Activated CD4-positive, alpha-beta T cell treated with anti-CD3 and anti-CD28 coated beads, Interleukin-2, amount 50 U/mL, for 48 hours (primary cell): Measurements from ENCODE around the gene KLK6.
"Not testable (repeated sequence)": the region's sequence is repeated elsewhere in the genome, so short reads cannot be mapped to it uniquely, and the experiment has no call there.

Experiments used
- DNase-seq, 2 experiments: peaks; one replicate each; pipeline ENCODE4 v3.0.0-alpha.2; 2020

Gene KLK6

DNA sequence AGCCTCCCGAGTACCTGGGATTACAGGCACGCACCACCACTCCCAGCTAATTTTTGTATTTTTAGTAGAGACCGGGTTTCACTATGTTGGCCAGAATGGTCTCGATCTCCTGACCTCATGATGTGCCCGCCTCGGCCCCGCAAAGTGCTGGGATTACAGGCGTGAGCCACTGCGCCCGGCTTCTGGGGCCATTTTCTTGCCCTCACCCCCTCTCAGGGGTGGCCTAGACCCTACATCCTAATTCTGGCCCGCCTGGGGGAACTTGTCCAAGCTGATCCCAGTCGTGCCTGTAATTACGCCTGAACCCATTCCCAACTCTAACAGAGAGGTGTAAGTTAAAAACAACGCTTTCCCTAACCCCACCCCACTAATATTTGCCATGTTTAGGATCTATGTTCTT, 15.0 kb upstream of the KLK6 start:
- DNase-seq: not testable (repeated sequence)

DNA sequence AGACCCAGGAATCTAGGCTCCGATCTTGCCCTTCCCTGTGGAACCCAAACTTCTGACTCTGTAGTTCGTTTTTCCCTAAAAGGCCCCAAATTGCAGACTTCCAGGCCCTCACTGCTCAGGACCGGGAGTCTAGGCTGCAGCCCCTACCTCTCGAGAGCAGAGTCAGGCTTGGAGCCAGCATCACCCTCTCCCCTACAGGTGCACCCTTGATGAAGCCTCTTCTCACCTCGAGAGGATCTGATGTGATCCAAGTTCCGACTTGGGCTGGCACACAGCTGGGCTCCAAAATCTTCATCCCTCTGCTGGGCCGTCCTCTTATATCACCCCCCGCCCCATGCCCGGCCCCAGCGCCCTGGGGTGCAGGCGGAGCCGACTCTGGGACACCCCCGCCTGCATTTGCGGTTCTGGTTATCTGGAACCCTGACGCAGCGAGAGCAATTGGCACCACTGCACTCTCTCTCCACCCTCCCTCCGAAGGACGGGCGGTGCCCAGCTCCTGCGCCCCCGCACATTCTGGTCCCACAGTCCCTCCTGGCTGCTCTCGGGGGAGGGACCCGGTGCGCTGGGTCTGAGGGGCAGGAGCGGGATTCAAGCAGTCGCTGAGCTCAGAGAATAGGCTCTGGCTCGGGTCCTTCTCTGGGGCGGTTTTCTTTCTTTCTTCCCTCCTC, 14.4 kb upstream of the KLK6 start, which contains the start of gene KLK7:
KLK7 (minus strand) TSS at position 293 of the 668 bp plus-strand sequence. CDS start 1,518 bp downstream, outside the sequence.
- DNase-seq: no peak

DNA sequence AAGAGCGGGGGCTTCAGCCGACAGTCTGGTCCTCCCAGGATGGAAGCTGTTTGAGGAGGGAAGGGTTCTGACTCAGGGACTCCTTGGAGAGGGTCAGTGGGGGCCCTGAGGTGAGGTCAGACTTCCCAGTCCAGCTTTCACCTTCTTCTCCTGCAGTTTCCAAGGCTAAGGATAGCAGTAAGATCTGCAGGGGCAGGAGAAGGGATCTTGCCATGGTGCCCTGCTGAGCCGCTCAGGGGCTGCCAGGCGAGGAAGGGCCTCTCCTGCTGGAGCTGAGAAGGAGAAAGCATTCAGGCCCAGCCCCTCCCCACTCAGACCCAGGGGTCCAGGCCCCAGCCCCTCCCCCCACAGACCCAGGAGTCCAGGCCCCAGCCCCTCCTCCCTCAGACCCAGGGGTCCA, 12.8 kb upstream of the KLK6 start:
- DNase-seq: no peak

DNA sequence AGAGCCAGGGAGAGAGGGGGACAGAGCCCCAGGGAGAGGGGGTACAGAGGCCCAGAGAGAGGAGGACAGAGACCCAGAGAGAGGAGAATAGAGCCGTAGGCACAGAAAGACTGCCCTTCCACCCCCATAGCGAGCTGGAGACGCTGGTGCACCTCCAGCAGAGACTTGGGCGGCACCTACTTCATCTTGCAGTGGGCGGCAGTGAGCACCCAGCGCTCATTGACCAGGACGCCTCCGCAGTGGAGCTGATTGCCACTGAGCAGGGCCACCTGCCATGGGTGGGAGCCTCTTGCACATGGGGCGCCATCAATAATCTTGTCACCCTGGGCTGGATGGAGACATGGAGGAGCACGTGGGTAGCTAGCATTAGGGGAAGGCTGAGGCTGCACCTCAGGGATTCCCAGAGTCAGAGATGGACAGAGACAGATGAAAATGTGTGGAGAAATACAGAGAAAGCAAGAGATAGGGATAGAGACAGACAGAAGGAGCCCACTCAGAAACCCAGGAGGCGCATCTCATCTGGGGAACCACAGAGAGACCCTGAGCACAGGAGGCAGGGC, 12.3 kb upstream of the KLK6 start:
- no peak for DNase-seq

DNA sequence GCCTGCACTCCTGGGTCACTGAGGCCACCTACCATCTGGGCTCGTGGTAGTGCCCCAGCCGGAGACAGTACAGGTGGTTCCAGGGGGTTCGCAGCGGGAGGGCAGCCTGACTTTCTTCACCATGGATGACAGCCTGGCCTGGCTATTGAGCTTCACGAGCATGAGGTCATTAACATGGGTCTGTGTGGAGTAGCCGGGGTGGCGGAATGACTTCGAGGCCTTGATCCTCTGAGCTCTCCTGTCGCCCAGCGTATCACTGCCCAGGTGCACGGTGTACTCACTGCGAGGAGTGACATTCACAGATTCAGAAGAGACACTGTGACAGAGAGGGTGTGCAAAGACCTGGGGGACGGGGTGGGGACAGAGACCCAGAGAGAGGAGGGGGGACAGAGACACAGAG, 10.8 kb upstream of the KLK6 start:
- DNase-seq: no peak

DNA sequence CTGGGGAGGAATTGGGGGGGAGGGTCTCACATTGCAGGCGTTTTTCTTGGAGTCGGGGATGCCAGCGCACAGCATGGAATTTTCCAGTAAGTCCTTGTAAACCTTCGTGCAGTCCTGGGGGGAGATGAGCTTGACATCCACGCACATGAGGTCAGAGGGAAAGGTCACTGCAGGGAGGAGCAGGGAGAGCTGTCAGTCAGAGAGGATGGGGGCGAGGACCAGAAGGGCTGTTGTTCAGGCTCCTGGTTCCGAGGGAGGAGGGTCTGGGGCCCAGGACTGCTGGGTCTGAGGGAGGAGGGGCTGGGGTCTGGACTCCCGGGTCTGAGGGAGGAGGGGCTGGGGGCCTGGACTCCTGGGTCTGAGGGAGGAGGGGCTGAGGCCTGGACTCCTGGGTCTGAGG, 10.4 kb upstream of the KLK6 start:
- DNase-seq: no peak

DNA sequence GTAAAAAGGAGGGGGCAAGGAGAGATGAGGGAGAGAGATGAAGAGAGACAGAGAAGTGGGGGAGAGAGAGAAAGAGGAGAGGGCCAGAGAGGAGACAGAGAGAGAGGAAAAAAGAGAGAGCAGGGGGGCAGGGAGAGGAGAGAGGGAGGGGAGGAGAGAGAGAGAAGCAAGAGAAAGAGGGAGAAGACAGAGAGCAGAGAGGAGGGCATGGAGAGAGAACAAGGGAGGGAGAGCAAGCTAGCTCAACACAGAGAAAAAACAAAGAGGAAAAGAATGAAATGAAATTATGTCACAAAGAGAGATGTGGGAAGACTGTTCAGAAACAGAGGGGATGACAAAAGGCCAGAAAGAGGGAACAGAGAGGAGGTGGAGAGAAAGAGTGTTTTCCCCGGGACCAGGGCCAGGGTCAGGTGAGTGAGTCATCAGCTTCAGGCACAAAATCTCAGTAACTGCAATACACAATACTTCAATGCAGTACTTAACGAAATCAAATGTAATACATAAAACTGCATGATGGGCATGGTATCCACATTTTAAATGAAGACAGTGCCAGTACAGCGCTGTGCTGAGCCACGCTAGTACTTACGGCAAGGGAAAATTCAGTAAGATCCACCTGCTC, 9.5 kb upstream of the KLK6 start:
- no peak for DNase-seq

DNA sequence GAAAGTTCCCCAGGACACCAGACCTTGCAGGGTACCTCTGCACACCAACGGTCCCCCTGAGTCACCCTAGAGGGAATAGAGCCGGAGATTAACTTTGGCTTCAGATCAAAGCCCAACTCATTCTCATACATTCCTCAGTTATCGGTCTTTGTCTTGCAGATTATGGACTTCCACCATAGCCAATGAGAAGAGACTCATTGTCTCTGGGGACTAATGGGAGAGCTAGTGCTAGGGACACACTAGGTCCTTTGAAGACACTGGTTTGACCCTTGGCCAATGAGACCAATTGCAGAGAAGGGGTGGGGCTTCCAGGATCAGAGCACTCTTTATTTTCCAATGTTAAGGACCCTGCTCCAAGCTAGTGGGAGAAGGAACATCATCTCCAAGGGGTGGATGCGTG, 8.2 kb upstream of the KLK6 start:
- no peak for DNase-seq

DNA sequence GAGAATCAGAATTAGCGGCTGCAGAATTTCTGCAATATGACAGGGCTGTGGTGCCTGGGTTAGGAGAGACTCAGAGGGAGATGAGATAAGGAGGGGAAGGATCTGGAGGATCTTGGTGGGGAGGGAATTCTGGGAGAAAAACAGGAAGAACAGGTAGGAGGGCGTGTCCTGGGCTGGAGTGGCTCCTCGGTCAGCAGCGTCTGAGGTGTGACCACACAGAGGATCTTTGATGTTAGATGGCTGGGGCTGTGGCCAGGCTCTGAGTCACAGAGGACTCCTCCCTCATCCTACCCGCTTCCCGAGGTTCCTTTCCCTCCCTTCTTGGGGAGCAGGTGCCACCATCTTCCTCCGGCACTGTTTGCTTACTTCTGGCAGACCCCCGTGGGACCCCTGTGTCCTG, 6.4 kb upstream of the KLK6 start:
- DNase-seq: no peak

DNA sequence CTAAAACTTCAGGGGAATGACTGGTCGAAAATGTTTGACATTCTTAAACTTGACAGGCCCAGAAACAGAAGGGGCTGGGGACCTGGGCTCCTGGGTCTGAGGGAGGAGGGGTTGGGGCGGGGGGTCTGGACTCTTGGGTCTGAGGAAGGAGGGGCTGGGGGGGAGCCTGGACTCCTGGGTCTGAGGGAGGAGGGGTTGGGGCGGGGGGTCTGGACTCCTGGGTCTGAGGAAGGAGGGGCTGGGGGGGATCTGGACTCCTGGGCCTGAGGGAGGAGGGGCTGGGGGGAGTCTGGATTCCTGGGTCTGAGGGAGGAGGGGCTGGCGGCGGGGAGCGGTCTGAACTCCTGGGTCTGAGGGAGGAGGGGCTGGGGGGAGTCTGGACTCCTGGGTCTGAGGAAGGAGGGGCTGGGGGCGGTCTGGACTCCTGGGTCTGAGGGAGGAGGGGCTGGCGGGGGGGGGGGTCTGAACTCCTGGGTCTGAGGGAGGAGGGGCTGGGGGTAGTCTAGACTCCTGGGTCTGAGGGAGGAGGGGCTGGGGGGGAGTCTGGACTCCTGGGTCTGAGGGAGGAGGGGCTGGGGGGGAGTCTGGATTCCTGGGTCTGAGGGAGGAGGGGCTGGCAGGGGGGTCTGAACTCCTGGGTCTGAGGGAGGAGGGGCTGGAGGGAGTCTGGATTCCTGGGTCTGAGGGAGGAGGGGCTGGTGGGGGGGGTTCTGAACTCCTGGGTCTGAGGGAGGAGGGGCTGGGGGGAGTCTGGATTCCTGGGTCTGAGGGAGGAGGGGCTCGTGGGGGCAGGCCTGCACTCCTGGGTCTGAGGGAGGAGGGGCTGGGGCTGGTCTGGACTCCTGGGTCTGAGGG, 5.5 kb upstream of the KLK6 start:
- no peak for DNase-seq

DNA sequence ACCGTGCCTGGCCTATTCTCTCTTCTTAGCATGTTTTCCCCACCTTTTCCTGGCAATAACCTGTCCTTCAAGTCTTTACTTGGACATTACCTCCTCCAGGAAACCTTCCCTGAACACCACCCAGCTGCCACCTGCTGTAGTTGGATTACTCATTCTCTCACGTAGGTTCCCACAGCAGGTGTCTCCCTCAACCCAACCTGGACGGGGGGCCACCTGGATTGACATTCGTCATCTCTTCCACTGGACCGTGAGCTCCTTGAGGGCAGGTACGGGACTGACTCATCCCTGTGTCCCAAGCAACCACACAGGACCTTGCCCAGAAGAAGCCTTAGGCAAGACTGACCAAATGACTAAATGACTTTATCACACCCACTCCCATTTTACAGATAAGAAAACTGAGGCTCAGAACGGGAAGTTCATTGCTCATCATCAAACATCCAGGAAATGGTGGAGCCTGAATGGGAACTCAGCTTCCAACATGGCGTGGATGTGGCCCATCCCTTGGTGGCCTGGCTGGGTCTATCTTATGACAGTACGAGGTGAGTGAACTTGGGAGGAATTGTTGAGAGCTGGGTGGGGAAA, 3.5 kb upstream of the KLK6 start:
- no peak for DNase-seq

DNA sequence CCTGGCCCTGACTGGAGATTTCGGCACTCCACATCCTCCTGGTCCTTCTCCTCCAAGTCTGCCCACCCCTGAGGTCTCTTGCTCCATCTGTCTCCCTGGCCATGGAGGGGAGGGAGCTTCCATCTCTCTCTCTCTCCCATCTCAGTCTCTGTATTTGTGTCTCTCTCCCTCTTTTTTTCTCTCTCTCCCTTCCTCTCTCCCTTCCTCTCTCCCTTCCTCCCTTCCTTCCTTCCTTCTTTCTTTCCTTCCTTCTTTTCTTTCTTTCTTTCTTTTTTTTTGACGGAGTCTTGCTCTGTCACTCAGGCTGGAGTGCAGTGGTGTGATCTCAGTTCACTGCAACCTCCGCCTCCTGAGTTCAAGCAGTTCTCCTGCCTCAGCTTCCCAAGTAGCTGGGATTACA, 419 bp upstream of the KLK6 start:
- DNase-seq: not testable (repeated sequence)

DNA sequence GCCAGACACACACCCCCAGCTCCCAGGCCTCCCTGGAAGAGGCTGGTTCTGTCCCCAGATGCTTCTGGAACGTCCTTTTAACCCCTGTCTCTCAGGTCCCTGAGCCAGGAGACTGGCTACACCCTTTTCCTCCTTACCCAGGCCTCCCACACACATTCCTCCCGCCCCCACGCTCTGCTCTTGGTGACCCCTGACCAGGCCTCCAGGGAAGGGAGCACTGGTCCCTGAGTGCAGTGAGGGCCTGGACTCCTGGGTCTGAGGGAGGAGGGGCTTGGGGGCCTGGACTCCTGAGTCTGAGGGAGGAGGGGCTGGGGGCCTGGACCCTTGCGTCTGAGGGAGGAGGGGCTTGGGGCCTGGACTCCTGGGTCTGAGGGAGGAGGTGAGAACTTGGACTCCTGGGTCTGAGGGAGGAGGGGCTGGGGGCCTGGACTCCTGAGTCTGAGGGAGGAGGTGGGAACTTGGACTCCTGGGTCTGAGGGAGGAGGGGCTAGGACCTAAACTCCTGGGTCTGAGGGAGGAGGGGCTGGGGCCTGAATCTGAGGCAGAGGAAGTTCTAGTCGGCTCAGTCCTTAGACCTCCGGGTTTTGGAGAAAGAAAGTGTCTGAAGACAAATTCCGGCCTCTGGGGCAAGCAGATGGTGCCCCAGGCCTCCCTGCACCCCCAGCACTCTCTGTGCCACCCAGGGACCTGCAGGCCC, 527 bp downstream of the KLK6 start:
- no peak for DNase-seq

DNA sequence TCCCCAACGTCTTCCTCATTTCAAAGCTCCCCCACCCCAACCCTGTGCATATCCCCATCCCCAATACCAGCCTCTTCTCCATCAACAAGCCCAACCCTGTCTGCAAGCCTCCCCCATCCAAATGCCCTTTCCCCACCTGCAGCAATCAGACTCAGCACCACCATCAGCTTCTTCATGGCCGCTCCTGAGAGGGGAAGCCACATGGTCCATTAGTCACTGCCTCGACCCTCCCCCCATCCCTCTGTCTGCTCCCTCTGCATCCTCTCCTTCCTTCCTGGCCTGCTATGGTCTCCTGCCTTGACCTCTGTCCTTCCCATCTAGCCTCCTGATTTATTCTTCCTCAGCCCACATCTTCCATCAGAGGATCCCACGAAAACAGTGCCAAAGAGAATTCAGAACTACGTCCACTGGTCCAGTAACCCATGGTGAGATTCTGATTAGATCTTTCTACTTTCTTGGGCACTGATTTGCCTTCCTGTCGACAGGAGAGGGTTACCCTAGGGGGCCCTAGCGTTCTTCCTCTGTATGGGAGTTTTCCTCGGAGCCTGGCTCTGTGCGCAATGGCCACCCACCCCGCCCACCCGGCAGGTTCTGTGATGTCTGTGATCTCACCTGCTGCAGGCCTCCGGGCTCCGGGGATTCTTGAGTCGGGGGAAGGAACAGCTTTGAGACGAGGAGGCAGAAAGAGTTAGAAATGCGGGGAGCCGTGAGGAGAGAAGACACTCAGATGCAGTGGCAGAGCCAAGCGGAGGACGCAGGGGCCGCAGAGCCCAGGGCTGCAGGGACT, 1.3 kb downstream of the KLK6 start:
- no peak for DNase-seq

DNA sequence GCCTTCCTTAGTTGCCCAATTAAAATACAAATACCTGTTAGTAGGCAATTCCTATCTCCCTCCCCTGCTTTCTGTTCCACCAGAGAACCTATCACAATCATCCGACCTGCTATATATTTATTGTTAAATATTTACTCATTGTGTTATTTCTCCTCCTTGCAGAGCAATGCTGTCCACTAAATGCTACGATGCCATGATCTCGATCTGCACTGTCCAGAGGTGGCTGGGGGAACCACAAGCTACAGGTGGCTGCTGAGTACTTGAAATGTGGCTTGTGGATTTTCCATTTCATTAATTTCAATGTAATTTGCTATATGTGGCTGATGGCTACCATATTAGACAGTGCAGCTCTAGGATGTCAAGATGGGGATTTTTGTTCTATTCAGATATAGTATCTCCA, 5.1 kb downstream of the KLK6 start:
- DNase-seq: no peak

DNA sequence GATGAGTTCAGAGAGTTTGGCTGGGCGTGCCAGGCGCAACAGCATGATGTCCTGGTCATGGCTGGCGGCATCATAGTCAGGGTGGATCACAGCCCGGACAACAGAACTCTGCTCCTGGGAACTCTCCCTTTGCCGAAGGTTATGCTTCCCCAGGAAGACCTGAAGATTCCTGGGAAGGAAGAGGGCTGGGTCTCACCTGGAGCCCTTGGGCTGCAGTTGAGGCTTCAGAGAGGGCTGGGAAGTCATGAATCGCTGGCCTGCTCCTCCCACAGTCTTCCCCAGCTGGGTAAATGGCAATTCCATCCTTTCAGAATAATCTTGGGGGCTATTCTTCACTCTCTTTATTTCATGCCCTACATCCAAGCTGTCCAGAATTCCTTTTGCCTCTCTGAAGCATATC, 6.0 kb downstream of the KLK6 start:
- no peak for DNase-seq

DNA sequence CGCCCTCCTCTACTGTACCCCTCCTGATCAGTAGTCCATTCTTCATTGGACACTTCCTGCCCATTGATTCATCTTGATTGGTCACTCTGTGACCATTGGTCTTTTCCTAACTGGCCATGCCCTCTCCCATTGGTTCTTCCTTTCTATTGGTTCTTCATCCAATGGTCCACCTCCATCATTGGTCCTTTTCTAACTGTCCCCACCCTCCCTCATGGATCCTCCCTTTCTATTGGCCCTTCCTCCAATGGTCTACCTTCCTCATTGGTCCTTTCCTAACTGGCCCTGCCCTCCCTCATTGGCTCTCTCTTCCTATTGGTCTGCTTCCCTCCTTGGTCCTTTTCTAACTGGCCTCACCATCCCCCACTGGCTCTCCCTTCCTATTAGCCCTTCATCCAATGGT, 7.1 kb downstream of the KLK6 start:
- DNase-seq: no peak

DNA sequence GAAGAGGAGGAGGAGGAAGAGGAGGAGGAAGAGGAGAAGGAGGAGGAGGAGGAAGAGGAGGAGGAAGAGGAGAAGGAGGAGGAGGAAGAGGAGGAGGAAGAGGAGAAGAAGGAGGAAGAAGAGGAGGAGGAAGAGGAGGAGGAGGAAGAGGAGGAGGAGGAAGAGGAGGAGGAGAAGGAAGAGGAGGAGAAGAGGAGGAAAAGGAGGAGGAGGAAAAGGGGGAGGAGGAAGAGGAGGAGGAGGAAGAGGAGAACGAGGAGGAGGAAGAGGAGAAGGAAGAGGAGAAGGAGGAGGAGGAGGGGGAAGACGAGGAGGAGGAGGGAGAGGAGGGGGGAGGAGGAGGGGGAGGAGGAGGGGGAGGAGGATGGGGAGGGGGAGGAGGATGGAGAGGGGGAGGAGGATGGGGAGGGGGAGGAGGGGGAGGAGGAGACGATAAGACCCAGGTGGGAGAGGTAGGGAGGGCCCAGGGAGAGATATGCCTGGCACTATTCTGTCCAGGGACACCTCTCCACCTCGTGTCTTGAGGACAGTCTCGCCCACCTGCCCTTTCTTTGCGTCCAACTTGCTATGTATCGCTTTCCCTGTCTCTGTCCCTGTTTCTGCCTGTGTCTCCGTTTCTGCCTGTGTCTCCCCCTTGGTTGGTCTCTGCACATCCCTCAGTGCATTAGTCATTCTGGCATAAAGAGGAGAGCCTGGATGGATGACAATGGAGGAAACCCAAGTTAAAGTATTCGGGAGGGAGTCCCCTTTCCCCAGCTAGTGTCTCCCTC, 9.5 kb downstream of the KLK6 start:
- DNase-seq: no peak

DNA sequence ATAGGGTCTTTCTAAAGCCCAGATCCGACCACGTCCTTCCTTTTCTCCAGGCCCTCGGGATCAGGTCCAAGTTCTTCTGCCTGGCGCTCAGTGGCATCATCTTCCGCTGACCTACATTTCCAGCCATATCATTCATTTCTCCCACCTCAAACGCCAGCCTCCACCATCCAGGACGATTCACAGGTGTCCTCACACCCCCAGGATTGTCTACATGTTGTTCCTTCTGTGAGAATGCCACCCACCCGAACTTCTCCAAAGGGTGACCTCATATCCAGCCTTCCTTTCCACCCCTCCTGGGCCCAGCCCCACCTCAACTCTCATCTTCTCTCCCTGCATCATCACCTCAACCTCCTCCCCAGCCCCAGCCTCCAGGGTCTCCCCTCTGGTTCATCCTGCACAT, 11.8 kb downstream of the KLK6 start:
- DNase-seq: no peak

DNA sequence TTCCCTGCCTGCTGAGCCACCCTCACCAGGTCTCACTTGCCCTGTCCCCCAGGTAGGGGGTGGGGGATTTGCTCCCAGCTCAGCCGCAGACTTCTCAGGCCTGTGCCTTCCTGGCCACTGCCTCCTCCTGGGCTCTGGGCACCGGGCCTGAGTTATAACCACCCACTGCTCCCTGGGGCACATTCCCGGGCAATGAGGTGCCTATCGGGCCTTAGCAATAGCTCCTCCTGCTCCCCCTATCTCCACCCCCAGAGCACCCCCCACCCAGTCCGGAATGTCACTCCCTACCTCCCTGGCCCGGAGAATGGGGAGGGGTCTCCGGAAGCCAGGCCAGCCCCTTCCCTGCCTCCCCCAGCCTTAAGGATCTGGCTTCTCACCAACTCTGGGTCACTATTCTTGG, 16.5 kb downstream of the KLK6 start, which contains the start of gene KLK5:
KLK5 (minus strand) TSS at position 129 of the 400 bp plus-strand sequence. CDS start 381 bp downstream, outside the sequence.
- no peak for DNase-seq

DNA sequence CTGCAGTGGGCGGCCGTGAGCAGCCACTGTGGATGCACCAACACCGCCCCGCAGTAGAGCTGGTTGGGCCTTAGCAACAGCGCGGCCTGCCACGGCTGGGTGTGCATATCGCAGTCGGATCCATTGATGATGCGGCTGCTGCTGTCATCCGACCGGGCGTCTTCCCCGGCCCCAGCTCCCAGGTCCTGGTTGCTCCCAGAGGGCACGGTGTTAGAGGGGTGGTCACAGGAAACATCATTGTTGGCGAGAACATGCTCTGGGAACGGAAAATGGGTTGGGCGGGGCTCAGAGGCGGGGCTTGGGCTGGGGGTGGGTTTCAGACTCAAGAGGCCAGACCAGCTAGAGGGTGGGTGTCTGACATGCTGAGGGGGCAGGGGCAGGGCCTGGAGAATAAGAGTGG, 19.5 kb downstream of the KLK6 start:
- no peak for DNase-seq
